HG03280 (cell line): ENCODE results near the gene SCAMP3.
"Not testable (repeated sequence)": the region's sequence is repeated elsewhere in the genome, so short reads cannot be mapped to it uniquely, and the experiment has no call there.

ENCODE experiments used
- ATAC-seq: cut with Tn5 transposase; IDR thresholded peaks from one replicate; pipeline ENCODE4 v1.9.1; 2021; ENCODE audit warnings: mild to moderate bottlenecking, moderate library complexity; ENCODE audit not compliant: unreplicated experiment

Gene SCAMP3

DNA sequence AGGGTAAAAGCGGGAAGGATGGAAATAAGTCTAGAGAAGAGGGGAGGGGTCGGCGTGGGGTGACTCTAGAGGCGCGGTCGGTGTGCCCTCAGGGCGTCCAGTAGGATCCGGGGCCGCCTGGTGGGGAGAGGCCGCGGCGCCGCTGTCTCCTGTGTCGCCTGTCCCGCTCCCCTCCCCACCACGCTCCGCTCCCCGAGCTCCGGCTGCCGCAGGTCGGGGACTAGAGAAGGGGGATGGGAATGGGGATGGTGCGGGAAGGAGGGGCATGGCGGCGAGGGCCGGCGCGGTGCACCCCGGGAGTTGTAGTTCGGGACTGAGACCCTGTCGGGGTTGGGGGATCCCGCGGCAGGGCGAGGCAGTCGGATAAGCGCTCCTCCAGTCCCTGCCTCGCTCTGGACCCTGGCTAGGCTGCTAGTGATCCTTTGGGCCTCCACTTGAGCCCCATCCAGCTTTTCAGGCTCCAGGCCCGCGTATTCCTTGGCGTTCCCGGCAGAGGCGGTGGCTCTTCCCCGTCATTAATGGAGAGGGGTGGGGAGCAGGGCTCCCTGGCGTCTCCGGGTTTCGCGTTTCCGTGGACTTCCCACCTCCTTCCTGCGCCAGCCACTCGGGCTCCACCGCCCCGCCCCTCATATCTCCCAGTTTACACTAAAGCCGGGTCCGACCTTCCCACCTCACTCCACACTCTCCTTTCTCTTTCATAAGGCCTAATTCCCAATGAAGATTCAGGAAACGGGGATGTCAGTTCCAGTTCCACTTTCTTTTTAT, 6.7 kb downstream of the SCAMP3 start, which contains the start of gene ENTREP3:
TSS of gene ENTREP3 (minus strand) at position 241 of the 765 bp plus-strand sequence. CDS start 606 bp downstream, outside the sequence.
- peak; percentile 53 for ATAC-seq

GRCh38 chr1:155254714-155255242, 7.4 kb downstream of the SCAMP3 start:
- ATAC-seq, result no peak

DNA sequence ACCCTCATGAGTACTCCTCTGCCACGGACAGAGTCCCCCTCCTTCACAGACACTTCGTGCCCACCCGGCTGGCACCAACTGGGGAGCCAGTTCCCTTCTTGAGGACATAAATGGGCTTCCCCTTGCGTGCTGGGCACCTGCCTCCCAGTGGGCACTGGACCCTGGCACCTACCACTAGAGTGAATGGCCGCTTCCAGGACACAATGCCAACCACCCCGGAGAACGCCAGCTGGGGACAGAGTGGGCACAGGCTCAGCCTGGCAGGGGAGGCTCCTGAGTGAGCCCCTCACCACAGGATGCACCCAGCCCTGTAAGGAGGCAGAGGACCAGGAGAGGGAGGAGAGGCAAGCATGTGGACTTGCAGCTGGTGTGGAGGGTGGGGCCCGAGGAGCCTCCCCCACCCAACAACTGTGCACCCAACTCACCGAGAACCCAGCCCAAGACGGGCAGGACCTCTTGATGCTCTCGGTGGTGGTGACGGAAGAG, 7.9 kb downstream of the SCAMP3 start:
- ATAC-seq, result no peak

GRCh38 chr1:155253797-155254196, 8.4 kb downstream of the SCAMP3 start:
- no peak for ATAC-seq

DNA sequence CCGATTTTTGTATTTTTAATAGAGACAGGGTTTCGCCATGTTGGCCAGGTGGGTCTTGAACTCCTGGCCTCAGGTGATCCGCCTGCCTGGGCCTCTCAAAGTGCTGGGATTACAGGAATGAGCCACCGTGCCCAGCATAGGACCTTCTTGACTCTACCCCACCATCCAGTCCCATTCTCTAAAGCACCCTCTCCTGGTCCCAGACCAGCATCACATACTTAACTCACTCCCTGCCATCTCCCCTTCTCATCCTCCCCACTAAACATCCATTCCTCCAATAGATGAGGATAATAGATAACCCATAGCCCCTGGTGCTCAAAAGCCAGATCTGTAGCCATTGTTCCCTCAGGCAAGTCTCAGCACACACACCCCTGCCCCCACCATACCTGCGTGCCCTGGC, 9.0 kb downstream of the SCAMP3 start:
- ATAC-seq, result no peak

DNA sequence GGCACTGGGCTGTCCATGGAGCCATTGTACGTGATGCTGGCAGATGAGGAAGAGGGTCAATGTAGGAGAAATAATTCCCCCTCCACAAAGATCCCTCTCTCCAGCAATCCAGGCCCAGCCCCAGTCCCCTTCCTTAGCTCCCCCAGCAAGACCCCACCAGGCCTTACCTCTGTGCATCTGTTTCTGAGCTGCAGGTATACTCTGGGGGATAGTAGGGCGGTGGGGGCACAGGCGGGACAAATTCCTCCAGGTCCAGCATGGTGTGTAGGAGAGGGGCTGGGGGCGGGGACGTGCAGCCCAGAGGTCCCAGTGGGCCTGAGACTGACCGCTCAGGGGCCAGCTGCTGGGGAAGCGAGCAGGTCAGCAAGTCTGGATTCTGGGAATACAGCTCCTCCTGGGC, 10.6 kb downstream of the SCAMP3 start:
- no peak for ATAC-seq

- ATAC-seq, result peak; percentile 83
These were observed 11.3 kb downstream of the SCAMP3 start for GRCh38 chr1:155250633-155251449.

DNA sequence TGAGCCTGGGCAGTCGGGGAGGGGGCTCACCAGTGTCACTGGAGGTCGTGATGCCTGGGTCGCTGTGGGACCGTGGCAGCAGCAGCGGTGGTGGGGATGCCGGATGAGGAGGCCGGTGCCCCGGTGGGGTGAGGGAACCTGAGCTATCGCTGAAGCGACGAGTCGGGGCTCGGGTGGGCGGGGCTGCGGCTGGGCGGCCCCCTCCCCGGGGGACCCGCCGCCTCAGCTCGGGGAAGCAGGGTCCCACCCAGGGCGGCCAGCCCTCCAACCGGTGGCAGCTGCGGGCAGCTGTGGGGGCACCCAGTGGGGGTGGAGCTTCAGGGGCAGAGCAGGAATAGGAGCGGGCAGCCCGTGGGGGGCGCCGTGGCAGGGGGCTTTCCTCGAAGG, 11.9 kb downstream of the SCAMP3 start:
- peak; percentile 4 for ATAC-seq

DNA sequence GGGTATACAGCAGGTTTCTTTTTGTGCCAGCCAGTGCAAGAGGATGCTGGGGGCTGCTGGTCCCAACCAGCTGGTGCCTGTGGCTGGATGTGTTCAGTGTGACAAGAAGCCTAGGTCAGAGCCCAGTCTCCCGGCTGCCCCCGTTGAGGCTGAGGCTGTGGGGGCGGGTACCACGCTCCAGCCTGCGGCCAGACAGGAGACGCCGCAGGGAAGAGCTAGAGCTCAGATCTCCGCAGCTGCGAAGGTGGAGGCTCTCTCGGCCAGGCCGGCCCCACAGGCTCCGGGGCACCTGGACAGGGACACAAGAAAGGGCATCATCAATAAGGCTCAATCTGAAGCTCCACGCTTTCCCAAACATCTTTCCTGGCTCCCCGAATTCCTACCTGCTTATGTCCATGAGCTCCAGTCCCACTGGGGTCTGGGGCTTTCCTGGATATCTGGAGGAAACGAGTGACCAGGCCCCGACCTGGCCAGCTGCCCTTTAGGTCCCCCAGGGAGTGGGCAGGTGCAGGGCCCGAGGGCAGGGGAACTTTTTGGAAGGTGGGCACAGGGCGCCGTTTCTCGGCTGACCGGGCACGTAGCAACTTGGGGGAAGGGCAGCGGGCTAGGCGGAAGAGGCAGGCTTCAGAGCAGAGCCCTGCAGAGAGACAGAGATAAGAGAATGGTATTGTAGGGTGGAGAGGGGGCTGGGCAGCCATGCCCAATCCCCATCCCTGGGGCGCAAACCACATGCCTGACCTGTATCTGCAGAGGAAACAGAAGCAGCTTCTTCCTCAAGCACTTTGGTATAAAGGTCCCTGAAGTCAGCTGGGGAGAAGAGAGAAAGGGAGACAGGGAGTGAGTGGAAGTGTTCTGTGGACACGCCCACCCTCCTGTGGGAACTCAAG, 14.2 kb downstream of the SCAMP3 start:
- no peak for ATAC-seq

DNA sequence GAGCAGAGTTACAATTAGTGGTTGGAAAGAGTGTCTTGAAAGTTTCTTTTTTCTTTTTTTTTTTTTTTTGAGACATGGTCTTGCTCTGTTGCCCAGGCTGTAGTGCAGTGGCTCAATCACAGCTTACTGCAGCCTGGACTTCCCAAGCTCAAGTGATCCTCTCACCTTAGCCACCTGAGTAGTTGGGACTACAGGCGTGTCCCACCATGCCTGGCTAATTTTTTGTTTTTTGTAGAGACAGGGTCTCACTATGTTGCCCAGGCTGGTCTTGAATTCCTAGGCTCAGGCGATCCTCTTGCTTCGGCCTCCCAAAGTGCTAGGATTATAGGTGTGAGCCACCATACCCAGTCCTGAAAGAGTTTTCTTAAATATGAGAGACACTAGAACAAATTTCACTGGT, 15.4 kb downstream of the SCAMP3 start:
- ATAC-seq, result not testable (repeated sequence)

GRCh38 chr1:155245163-155245524, 17.0 kb downstream of the SCAMP3 start:
- no peak for ATAC-seq

GRCh38 chr1:155244368-155245162, 17.6 kb downstream of the SCAMP3 start:
- ATAC-seq, result peak; percentile 87

DNA sequence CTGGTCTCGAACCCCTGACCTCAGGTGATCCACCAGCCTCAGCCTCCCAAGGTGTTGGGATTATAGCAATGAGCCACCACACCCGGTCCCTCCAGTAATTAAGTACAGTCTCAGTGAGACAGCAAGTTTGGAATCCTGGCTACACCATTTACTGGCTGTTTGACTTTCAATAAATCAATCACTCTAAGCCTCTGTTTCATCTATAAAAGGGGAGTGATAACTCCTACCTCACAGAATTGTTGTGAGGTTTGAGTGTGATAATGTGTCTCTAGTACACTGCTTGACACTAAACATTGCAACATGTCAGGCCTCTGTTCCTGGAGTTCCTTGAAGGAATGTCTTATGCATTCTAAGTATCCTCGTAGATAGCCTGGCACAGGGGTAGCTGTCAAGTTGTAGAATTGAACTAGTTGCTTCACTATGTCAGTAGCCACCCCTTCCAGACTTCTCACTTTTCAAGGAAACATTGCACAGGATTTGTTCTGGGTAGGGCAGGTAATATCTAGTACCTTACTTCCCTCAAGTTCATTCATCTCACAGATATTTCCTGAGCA, 19.3 kb downstream of the SCAMP3 start:
- ATAC-seq, result no peak

DNA sequence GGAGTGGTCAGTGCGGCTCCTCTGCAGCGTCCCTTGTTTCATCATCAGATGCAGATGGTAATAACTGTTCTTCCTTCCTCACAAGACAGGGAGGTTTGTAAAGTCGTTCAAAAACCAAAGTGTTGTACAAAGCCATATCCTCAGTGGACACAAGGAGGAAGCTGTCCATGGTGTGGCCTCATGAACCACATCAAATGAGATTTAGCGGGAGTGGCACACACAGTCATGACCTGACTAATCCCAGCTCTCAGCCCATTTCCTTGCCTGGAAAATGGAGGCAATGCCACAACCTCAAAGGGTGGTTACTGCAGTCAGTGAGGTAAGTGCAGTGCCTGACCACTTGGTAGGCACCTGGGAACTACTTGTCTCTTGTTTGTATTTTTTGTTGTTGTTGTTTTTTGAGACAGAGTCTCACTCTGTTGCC, 20.3 kb downstream of the SCAMP3 start:
- ATAC-seq, result no peak

DNA sequence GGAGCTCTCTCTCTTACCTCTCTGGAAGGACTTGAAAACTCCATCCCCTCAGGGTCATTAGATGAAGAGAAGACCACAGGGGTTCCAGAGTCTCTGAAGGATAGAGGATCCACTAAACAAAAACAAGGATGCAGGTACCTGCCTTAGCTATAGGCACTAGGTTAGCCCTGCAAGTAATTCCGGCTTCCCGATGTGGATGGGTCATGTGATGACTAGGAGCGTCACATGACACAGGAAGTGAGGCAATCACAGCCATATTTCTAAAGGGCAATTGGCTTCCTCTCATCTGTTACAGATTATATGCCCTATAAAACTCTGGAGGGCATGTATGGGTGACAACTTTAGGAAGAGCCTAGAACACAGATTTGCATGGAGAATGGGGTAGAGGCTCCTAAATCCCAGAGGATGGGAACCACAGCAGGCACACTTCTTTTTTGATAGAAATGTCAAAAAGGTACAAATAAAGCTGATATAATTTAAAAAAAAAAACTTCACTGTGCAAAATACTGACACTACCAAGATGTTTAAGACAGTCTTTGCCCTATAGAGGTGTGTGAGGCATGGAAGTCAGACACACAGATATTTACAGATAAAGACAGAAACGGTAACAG, 21.0 kb downstream of the SCAMP3 start:
- no peak for ATAC-seq

DNA sequence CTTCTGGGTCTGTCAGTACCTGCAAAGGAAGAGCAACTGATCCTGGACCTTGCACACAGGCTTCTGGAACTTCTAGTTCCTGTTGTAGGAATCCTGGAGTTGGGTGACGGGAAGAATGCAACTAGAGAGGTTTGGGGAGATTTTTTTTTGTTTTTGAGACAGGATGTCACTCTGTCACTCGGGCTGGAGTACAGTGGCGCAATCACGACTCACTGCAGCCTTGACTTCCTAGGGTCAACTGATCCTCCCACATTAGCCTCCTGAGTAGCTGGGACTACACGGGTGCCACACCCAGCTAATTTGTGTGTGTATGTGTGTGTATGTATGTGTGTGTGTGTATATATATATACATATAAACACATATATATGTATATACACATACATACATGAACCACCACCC, 25.7 kb downstream of the SCAMP3 start:
- no peak for ATAC-seq

- not testable (repeated sequence) for ATAC-seq
These were observed 26.8 kb downstream of the SCAMP3 start for GRCh38 chr1:155235375-155235774.

GRCh38 chr1:155233502-155233901, 28.7 kb downstream of the SCAMP3 start:
- ATAC-seq, result not testable (repeated sequence)
